ENCODE measurements around the gene FUT1. TPM values are rescaled to one million over a fixed set of nuclear protein-coding genes. Genes with fewer than 3 reads are reported as not detected.

The FUT1 gene
- total and polyA plus RNA-seq, 2 donors (not counting 3 experiments of a cell fraction or from before 2014, with no cell fraction given) = 1.9 to 4.8 TPM

GRCh38 chr19:48750351-48750750 is 2.1 kb downstream of the FUT1 start:
- Histone ChIP-seq H3K4me1 (ENCODE audit: control insufficient read depth, extremely low read depth, insufficient read depth, low read length) (peaks cover 16% of the 10 kb centered on the region), H3K36me3 (ENCODE audit: control insufficient read depth in 2 of 2, extremely low read depth in 1 of 2, insufficient read depth in 2 of 2, low read length in 2 of 2) (peaks cover 0 to 3% of the 10 kb centered on the region in 2 experiments), H3K27me3 (ENCODE audit: control insufficient read depth in 2 of 2, insufficient read depth in 2 of 2, low read length in 2 of 2) (no peaks in the 10 kb centered on the region), H3K4me3 (replicated peaks in 1 of 3; ENCODE audit: insufficient read depth in 1 of 3, low read depth in 1 of 3, low read length in 3 of 3) (no peak overlapping the region), H3K9ac (replicated peaks; ENCODE audit: extremely low read depth, insufficient read depth, low read length) (no peak overlapping the region), H3K27ac (ENCODE audit: insufficient read depth, low read depth, low read length) (no peak overlapping the region), H3K4me2 (ENCODE audit: insufficient read depth, low read length) (no peak overlapping the region), H3K9me3 (replicated peaks; ENCODE audit: control insufficient read depth, insufficient read depth, low read length) (no peaks in the 10 kb centered on the region), H4K20me1 (replicated peaks; ENCODE audit: control insufficient read depth, extremely low read depth, insufficient read depth, low read length) (no peaks in the 10 kb centered on the region), H3K9me1 (replicated peaks; ENCODE audit: control insufficient read depth, extremely low read depth, insufficient read depth, low read length) (no peaks in the 10 kb centered on the region), H2AFZ (ENCODE audit: low read depth, low read length) (no peak overlapping the region), H3K79me2 (ENCODE audit: control insufficient read depth, insufficient read depth, low read length) (peaks cover 23% of the 10 kb centered on the region)
- no peak for FAIRE-seq
- TF ChIP-seq FOS (IDR thresholded peaks at IDR 0.05; ENCODE audit: borderline replicate concordance, insufficient read depth, low read length) (no peak), CTCF (IDR thresholded peaks at IDR 0.05; ENCODE audit: extremely low read depth in 1 of 2, insufficient read depth in 1 of 2, low read depth in 1 of 2, low read length in 2 of 2) (no peak), JUN (IDR thresholded peaks at IDR 0.05; ENCODE audit: borderline replicate concordance, insufficient read depth, insufficient read length, low read depth) (no peak), POLR2AphosphoS5 (IDR thresholded peaks at IDR 0.05; ENCODE audit: insufficient read depth, low read depth, low read length) (no peak), POLR2A (IDR thresholded peaks at IDR 0.05; ENCODE audit: low read depth, low read length) (no peak), MYC (IDR thresholded peaks at IDR 0.05; ENCODE audit: low read depth, low read length) (no peak)
- no peak for DNase-seq (ENCODE audit: low read depth, low spot score)
- intact Hi-C loops (cut with micrococcal nuclease) (no loop called here), dilution Hi-C loops (cut with MboI; ENCODE audit: extremely low pct_ligation_motif_present, low sequenced_read_pairs) (no loop called here)
- ChIA-PET POLR2A (no interaction called here), CTCF (no interaction called here)
- BruUV-seq (replicated peaks) = no TSS peak

- H3K9me1 ChIP-seq (replicated peaks; ENCODE audit: control insufficient read depth, extremely low read depth, insufficient read depth, low read length) = no peaks in the 10 kb centered on the region
- BruUV-seq (replicated peaks) = TSS peak; percentile 2
- CTCF ChIA-PET = no interaction called here
Measured at GRCh38 chr19:48749571-48750198, 2.8 kb downstream of the FUT1 start.

More at GRCh38 chr19:48749571-48750198, 2.8 kb downstream of the FUT1 start:
- POLR2A ChIA-PET = no interaction called here
- Histone ChIP-seq H3K79me2 (ENCODE audit: control insufficient read depth, insufficient read depth, low read length) (peaks cover 23% of the 10 kb centered on the region), H4K20me1 (replicated peaks; ENCODE audit: control insufficient read depth, extremely low read depth, insufficient read depth, low read length) (no peaks in the 10 kb centered on the region), H3K27ac (ENCODE audit: insufficient read depth, low read depth, low read length) (no peak overlapping the region), H3K4me3 (replicated peaks in 1 of 3; ENCODE audit: insufficient read depth in 1 of 3, low read depth in 1 of 3, low read length in 3 of 3) (no peak overlapping the region), H3K9me3 (replicated peaks; ENCODE audit: control insufficient read depth, insufficient read depth, low read length) (no peaks in the 10 kb centered on the region), H3K36me3 (ENCODE audit: control insufficient read depth in 2 of 2, extremely low read depth in 1 of 2, insufficient read depth in 2 of 2, low read length in 2 of 2) (peaks cover 0 to 3% of the 10 kb centered on the region in 2 experiments), H2AFZ (ENCODE audit: low read depth, low read length) (no peak overlapping the region), H3K27me3 (ENCODE audit: control insufficient read depth in 2 of 2, insufficient read depth in 2 of 2, low read length in 2 of 2) (no peaks in the 10 kb centered on the region), H3K4me2 (ENCODE audit: insufficient read depth, low read length) (no peak overlapping the region), H3K4me1 (ENCODE audit: control insufficient read depth, extremely low read depth, insufficient read depth, low read length) (peaks cover 16% of the 10 kb centered on the region), H3K9ac (replicated peaks; ENCODE audit: extremely low read depth, insufficient read depth, low read length) (no peak overlapping the region)
- dilution Hi-C loops (cut with MboI; ENCODE audit: extremely low pct_ligation_motif_present, low sequenced_read_pairs) = no loop called here
- TF ChIP-seq POLR2A (IDR thresholded peaks at IDR 0.05; ENCODE audit: low read depth, low read length) = no peak
- no peak for TF ChIP-seq MYC (IDR thresholded peaks at IDR 0.05; ENCODE audit: low read depth, low read length)
- no peak for TF ChIP-seq GATA2 (IDR thresholded peaks at IDR 0.05; ENCODE audit: insufficient read depth, insufficient read length, low read depth, low read length)
- no peak for TF ChIP-seq POLR2AphosphoS5 (IDR thresholded peaks at IDR 0.05; ENCODE audit: insufficient read depth, low read depth, low read length)
- no peak for TF ChIP-seq MAX (IDR thresholded peaks at IDR 0.05; ENCODE audit: insufficient read depth, insufficient read length)
- TF ChIP-seq JUN (IDR thresholded peaks at IDR 0.05; ENCODE audit: borderline replicate concordance, insufficient read depth, insufficient read length, low read depth) = no peak
- TF ChIP-seq CTCF (IDR thresholded peaks at IDR 0.05; ENCODE audit: extremely low read depth in 1 of 2, insufficient read depth in 1 of 2, low read depth in 1 of 2, low read length in 2 of 2) = no peak
- TF ChIP-seq FOS (IDR thresholded peaks at IDR 0.05; ENCODE audit: borderline replicate concordance, insufficient read depth, low read length) = no peak
- no peak for TF ChIP-seq EZH2 (IDR thresholded peaks at IDR 0.05; ENCODE audit: borderline replicate concordance, low read depth, low read length, severe bottlenecking)
- DNase-seq (ENCODE audit: low read depth, low spot score) = no peak
- intact Hi-C loops (cut with micrococcal nuclease) = no loop called here
- no peak for FAIRE-seq
